T-helper 2 cell treated with Interferon-gamma antibody and Interleukin-4, amounts not matched to agents 5 μg/mL and 100 μg/mL, for 36 hours (primary cell): ENCODE results near the gene ORM1.
"Not testable (repeated sequence)": the region's sequence is repeated elsewhere in the genome, so short reads cannot be mapped to it uniquely, and the experiment has no call there.

Experiments
- DNase-seq: peaks from one replicate; pipeline ENCODE4 v3.0.0; 2021; ENCODE audit warnings: low spot score
- H3K27ac Mint-ChIP-seq: one replicate; pipeline ENCODE4 v1.8.0; 2021; ENCODE audit warnings: mild to moderate bottlenecking, mixed read lengths
- H3K27me3 Mint-ChIP-seq: one replicate; pipeline ENCODE4 v1.8.0; 2021; ENCODE audit warnings: low read depth, mixed read lengths
- H3K36me3 Mint-ChIP-seq: one replicate; pipeline ENCODE4 v1.8.0; 2021; ENCODE audit warnings: low read depth, mixed read lengths
- H3K4me1 Mint-ChIP-seq: one replicate; pipeline ENCODE4 v1.8.0; 2021; ENCODE audit warnings: low read depth, mixed read lengths
- H3K4me3 Mint-ChIP-seq: one replicate; pipeline ENCODE4 v1.8.0; 2022; ENCODE audit warnings: mild to moderate bottlenecking, moderate library complexity, mixed read lengths
- H3K9me3 Mint-ChIP-seq: one replicate; pipeline ENCODE4 v1.8.0; 2021; ENCODE audit warnings: mixed read lengths

The ORM1 gene

GRCh38 chr9:114322831-114323531 is at the start of gene ORM1:
ORM1 (plus strand) TSS chr9:114323098; CDS start chr9:114323134, 36 bp downstream.
- H3K27me3 Mint-ChIP-seq, H3K9me3 Mint-ChIP-seq, H3K4me1 Mint-ChIP-seq, H3K36me3 Mint-ChIP-seq, H3K4me3 Mint-ChIP-seq, DNase-seq, H3K27ac Mint-ChIP-seq: not testable (repeated sequence)

DNA sequence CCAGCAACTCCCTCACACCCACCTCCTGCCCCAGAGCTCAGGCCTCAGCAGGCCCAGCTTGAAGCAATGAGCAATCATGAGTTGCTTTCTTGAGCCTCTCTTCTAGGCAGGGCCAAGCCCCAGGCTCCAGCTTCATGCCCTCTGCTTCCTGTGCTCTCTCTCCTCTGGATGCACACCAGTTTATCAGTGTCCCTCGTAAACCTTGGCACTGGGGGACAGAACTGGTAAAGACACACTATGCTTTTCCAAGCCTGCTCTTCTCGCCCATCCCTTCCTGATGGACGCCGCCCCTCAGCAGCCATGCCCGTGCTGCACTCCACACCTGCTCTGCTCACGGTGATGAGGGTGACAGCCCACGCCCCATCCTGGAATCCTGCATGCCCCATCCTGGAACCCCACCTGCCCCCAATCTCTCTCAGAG is 49.4 kb upstream of the ORM1 start:
- Mint-ChIP-seq H3K27me3 (no peaks in the 10 kb centered on the region), H3K4me3 (no peak overlapping the region), H3K27ac (no peak overlapping the region), H3K4me1 (no peaks in the 10 kb centered on the region), H3K9me3 (no peaks in the 10 kb centered on the region), H3K36me3 (no peaks in the 10 kb centered on the region)
- no peak for DNase-seq

DNA sequence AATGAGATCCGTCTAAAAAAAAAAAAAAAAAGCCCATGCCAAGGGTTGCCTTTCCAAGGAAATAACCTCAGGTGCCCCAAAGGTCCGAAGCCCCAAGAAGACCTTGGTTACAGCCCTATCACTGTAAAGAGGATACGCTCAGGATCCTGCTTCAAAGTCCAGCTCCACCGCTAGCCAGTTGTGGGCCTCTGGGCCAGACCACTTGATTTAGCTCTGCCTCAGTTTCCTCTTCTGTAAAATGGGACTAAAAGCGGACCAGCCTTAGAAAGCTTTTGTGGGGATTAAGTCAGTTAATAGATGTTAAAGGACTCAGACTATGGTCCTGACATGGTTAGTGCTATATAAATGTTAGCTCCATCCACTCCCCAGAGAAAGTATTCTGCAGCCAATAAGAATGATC is 48.7 kb upstream of the ORM1 start:
- no peaks in the 10 kb centered on the region for H3K27me3 Mint-ChIP-seq
- no peaks in the 10 kb centered on the region for H3K4me1 Mint-ChIP-seq
- no peak overlapping the region for H3K27ac Mint-ChIP-seq
- H3K4me3 Mint-ChIP-seq, result no peak overlapping the region
- no peaks in the 10 kb centered on the region for H3K9me3 Mint-ChIP-seq
- H3K36me3 Mint-ChIP-seq, result no peaks in the 10 kb centered on the region
- no peak for DNase-seq

DNA sequence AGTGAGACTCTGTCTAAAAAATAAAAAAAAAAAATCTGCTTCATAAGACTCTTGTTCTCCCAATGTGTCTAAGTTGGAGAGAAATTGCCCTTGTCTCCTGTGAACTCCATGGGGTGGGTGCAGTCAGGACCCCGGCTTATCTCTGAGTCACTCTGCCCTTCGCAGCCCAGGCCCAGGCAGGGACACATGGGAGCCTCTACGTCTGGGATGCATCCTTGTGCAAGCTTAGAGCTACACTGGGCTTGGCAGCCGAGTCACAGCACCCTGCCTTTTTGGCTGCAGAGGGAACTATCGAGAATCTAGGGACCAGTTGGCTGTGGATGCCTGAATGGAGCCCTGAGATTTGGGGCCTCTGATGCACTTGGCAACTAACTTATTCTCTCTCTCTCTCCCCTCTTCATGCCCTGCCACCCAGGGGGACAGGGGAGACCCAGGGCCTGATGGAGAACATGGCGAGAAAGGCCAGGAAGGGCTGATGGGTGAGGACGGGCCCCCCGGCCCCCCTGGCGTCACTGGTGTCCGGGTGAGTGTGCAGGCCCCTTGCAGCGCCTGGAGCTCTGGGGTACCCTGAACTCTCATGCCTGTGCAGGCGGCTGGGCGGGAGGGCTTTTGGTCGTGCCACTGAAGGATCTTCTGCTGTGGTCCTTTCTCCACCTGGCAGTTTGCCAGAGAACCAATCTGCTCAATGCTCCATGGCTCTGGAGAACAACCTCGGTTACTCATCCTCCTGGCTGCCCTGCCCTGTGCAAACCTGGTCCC is 47.5 kb upstream of the ORM1 start:
- Mint-ChIP-seq H3K36me3 (no peaks in the 10 kb centered on the region), H3K4me1 (no peaks in the 10 kb centered on the region), H3K27me3 (no peaks in the 10 kb centered on the region), H3K27ac (no peak overlapping the region), H3K4me3 (no peak overlapping the region), H3K9me3 (no peaks in the 10 kb centered on the region)
- DNase-seq, result no peak

GRCh38 chr9:114276908-114277821 is 45.7 kb upstream of the ORM1 start:
- no peaks in the 10 kb centered on the region for H3K27me3 Mint-ChIP-seq
- no peaks in the 10 kb centered on the region for H3K36me3 Mint-ChIP-seq
- H3K27ac Mint-ChIP-seq, result no peak overlapping the region
- no peaks in the 10 kb centered on the region for H3K9me3 Mint-ChIP-seq
- no peak for DNase-seq
- H3K4me1 Mint-ChIP-seq, result no peaks in the 10 kb centered on the region
- H3K4me3 Mint-ChIP-seq, result no peak overlapping the region

GRCh38 chr9:114278356-114278755 is 44.5 kb upstream of the ORM1 start:
- no peaks in the 10 kb centered on the region for H3K9me3 Mint-ChIP-seq
- no peaks in the 10 kb centered on the region for H3K27me3 Mint-ChIP-seq
- no peak overlapping the region for H3K27ac Mint-ChIP-seq
- H3K4me1 Mint-ChIP-seq, result no peaks in the 10 kb centered on the region
- DNase-seq, result no peak
- H3K4me3 Mint-ChIP-seq, result no peak overlapping the region
- no peaks in the 10 kb centered on the region for H3K36me3 Mint-ChIP-seq

DNA sequence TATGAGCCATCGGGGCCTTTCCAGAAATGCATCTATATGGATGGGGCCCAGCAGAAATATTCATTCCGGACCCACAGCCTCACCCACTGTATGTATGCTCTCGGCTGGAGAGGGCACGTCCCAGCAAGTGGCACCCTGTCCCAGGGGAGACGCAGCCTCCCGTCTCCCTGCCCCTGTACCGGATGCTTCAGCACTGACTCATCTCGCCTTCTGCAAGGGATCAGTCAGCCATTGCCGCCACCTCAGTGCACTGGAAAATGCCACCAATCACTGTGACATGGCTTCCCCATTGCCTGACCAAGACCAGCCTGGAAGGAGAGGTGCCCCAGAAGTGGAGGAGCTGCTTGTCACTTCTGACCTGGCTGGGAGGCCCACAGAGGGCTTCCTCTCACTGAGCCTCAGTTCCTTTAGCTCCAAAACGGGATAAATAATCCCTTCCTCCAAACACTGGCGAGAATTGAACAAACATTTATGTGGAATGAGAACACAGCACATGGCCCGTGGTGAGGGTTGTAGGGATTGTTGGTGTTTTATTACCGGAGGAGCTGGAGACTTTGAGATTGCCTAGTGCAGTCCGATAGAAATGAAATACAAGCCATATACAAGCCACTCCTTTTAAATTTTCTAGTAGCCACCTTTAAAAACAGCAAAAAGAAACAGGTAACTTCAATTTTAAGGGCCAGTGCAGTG is 43.9 kb upstream of the ORM1 start:
- Mint-ChIP-seq H3K36me3 (no peaks in the 10 kb centered on the region), H3K4me3 (no peak overlapping the region), H3K27ac (no peak overlapping the region), H3K4me1 (no peaks in the 10 kb centered on the region), H3K27me3 (no peaks in the 10 kb centered on the region), H3K9me3 (no peaks in the 10 kb centered on the region)
- DNase-seq, result no peak

- no peak for DNase-seq
- Mint-ChIP-seq H3K4me1 (no peaks in the 10 kb centered on the region), H3K4me3 (no peak overlapping the region), H3K27ac (no peak overlapping the region), H3K9me3 (no peaks in the 10 kb centered on the region), H3K36me3 (no peaks in the 10 kb centered on the region), H3K27me3 (no peaks in the 10 kb centered on the region)
These were observed 43.2 kb upstream of the ORM1 start for GRCh38 chr9:114279693-114280092.

DNA sequence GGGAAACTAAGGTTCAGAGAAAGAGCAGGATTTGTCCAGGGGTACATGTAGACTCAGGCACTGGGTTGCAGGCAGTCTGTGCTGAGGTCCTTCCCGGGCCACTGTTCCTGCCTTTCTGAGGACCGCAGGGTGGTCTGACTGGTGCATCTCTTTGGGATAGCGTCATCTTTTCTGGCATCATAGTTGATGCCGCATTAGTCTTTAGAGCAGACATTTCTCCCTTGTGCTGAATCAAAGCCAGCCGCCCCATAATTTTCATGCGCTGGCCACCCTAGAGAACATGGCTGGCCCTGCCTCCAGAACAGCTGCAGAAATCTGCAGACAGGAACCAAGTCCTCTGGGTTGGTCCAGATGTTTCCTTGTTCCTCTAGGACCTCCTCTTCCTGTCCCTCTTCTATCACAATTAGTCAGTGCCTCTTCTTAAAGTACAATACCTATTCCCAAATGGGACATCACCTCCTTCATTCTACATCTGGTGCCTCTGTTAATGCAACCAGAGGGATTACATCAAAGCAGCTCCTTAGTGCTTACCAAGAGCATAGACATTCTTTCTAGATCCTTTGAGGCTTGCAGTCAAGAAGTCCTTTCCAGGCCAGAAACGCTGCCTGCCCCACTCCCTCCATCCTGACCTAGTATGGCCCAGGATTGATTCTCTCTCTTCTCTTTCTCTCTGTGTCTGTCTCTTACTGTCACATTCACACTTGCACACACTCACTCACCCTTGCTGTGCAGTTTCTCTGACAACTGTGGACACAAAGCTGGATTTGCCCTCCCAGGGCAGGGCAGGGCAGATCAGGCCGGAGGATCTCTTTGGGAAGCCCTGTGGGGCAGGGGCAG is 42.0 kb upstream of the ORM1 start:
- no peaks in the 10 kb centered on the region for H3K36me3 Mint-ChIP-seq
- no peak overlapping the region for H3K27ac Mint-ChIP-seq
- H3K4me3 Mint-ChIP-seq, result no peak overlapping the region
- H3K4me1 Mint-ChIP-seq, result no peaks in the 10 kb centered on the region
- DNase-seq, result no peak
- no peaks in the 10 kb centered on the region for H3K9me3 Mint-ChIP-seq
- H3K27me3 Mint-ChIP-seq, result no peaks in the 10 kb centered on the region

GRCh38 chr9:114281473-114282103 is 41.3 kb upstream of the ORM1 start:
- Mint-ChIP-seq H3K36me3 (no peaks in the 10 kb centered on the region), H3K27ac (no peak overlapping the region), H3K9me3 (no peaks in the 10 kb centered on the region), H3K4me1 (no peaks in the 10 kb centered on the region), H3K27me3 (no peaks in the 10 kb centered on the region), H3K4me3 (no peak overlapping the region)
- DNase-seq, result no peak

DNA sequence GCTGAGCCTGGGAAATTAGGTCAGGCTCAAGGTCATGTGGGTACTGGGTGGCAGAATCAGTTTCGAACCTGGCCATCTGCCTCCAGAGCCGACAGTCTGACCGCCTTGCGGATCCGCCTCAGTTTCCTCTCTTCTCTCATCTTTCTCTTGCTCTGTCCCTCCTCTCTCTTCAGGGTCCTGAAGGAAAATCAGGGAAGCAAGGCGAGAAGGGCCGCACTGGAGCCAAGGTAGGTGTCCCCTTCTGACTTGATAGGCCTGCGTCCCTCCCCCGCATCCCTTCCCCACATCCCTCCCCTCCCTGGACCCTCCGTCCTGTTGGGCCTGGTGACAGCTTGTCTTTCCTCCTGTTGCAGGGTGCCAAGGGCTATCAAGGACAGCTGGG is 40.8 kb upstream of the ORM1 start:
- Mint-ChIP-seq H3K4me1 (no peaks in the 10 kb centered on the region), H3K27me3 (no peaks in the 10 kb centered on the region), H3K9me3 (no peaks in the 10 kb centered on the region), H3K27ac (no peak overlapping the region), H3K36me3 (no peaks in the 10 kb centered on the region), H3K4me3 (no peak overlapping the region)
- no peak for DNase-seq

DNA sequence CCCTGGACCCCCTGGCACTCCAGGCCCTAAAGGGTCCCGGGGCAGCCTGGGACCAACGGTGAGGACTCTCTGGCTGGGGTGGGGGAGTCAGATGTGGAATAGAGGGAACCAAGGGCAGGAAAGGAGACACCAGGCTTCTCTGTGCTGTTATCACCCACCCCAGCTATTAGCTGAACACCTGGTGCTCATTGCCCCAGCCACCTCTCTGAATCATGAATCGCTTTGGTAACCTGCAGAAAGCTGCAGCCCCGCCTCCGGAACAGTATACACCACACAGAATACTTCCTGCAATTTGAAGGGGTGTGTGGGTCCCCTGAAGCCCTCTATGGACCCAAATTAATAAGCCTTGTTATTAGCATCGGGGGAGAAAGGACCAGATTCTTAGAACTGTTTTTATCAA is 40.4 kb upstream of the ORM1 start:
- no peaks in the 10 kb centered on the region for H3K27me3 Mint-ChIP-seq
- H3K9me3 Mint-ChIP-seq, result no peaks in the 10 kb centered on the region
- no peak for DNase-seq
- H3K4me3 Mint-ChIP-seq, result no peak overlapping the region
- no peak overlapping the region for H3K27ac Mint-ChIP-seq
- H3K36me3 Mint-ChIP-seq, result no peaks in the 10 kb centered on the region
- no peaks in the 10 kb centered on the region for H3K4me1 Mint-ChIP-seq

GRCh38 chr9:114282926-114283325 is 40.0 kb upstream of the ORM1 start:
- peak; percentile 18 for DNase-seq
- Mint-ChIP-seq H3K9me3 (no peaks in the 10 kb centered on the region), H3K27ac (no peak overlapping the region), H3K4me3 (no peak overlapping the region), H3K27me3 (no peaks in the 10 kb centered on the region), H3K36me3 (no peaks in the 10 kb centered on the region), H3K4me1 (no peaks in the 10 kb centered on the region)
